Mononuclear cell (primary cell): ENCODE measurements around the gene PEBP1. TPM values are rescaled to one million over a fixed set of nuclear protein-coding genes. Genes with fewer than 3 reads are reported as not detected.

Experiments used
- total RNA-seq: library from RNA; depleted of rRNA; stranded (reverse); fragments of >200 nt; gene quantifications from one replicate; pipeline ENCODE4 v1.2.3, GENCODE V29; 2012

The PEBP1 gene
- total RNA-seq, 1 donor, result 66.9 TPM

Other genes with a start within 250 kb of the PEBP1 start
- 0.10 TPM for gene KSR2, start 167.1 kb upstream of the PEBP1 start, total RNA-seq
- gene RFC5, start 119.4 kb upstream of the PEBP1 start, total RNA-seq, result 11.2 TPM
- gene WSB2, start 74.9 kb upstream of the PEBP1 start, total RNA-seq, result 21.1 TPM
- gene VSIG10, start 32.1 kb upstream of the PEBP1 start, total RNA-seq, result 1.8 TPM
- 58.6 TPM for gene TAOK3, start 236.8 kb downstream of the PEBP1 start, total RNA-seq
- 33.2 TPM for gene SUDS3, start 240.4 kb downstream of the PEBP1 start, total RNA-seq